ENCODE measurements around the gene TAS2R1.

The TAS2R1 gene, protein sequence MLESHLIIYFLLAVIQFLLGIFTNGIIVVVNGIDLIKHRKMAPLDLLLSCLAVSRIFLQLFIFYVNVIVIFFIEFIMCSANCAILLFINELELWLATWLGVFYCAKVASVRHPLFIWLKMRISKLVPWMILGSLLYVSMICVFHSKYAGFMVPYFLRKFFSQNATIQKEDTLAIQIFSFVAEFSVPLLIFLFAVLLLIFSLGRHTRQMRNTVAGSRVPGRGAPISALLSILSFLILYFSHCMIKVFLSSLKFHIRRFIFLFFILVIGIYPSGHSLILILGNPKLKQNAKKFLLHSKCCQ

DNA sequence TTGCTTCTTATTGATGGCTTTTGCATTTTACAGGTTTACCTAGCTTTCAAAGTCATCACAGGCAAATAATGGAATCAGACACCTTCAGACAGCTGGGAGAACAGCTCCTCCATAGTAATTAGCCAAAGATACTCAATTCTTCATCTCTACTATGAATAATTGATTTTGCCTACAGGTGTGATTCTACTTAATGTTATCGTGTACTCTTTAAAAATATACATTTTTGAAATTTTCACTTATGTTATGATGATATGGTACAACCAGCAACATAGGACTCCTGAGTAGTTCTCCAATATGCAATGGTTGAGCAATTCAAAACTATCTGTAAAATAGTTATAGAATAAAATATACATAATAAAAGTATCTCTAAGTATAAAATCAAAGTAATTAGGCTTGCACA is at the start of gene TAS2R1:
TAS2R1 (minus strand) TSS at position 101 of the 400 bp plus-strand sequence. CDS start 319 bp downstream, outside the sequence.
- no peak for DNase-seq

DNA sequence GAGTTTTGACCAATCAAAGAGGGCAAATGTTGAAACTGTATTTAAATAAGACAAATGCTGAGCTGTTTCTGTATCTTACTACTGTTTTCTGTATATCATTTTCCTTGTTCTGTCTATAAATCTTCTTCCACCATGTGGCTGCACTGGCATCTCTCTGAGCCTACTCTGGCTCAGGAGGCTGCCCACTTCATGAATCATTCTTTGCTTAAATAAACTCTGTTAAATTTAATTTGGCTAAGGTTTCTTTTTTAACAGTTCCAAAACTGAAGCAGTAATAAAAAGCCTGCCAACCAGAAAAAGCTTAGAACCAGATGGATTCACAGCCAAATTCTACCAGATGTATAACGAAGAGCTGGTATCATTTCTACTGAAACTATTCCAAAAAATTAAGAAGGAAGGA is 40.2 kb upstream of the TAS2R1 start:
- no peak for DNase-seq

DNA sequence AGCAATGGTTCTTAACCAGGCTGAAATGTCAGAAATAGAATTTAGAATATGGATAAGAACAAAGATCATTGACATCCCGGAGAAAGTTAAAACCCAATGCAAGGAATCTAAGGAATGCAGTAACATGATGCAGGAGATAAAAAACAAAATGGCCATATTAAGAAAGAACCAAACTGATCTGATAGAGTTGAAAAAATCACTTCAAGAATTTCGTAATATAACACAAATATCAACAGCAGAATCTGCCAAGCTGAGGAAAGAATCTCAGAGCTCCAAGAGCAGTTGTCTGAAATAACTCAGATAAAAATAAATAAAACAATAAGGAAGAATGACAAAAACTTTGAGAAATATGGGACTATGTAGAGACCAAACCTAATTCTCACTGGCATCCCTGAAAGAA is 37.8 kb upstream of the TAS2R1 start:
- no peak for DNase-seq

DNA sequence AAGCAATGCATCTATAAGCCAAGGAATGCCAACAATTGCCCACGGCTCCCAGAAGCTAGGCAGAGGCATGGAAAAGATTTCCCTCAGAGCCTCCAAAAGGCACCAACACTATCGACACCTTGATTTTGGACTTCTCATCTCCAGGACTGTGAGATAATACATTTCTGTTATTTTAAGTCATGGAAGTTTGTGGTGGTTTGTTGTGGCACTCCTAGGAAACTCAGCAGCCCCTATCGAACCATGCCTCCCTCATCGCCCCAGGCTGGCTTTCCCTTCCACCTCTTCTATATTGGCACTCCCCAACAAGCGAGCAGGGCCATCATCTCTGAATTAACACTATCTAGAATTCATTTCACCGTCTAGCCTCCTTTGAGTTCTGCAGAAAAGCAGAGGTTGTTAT is 33.7 kb upstream of the TAS2R1 start:
- no peak for DNase-seq

DNA sequence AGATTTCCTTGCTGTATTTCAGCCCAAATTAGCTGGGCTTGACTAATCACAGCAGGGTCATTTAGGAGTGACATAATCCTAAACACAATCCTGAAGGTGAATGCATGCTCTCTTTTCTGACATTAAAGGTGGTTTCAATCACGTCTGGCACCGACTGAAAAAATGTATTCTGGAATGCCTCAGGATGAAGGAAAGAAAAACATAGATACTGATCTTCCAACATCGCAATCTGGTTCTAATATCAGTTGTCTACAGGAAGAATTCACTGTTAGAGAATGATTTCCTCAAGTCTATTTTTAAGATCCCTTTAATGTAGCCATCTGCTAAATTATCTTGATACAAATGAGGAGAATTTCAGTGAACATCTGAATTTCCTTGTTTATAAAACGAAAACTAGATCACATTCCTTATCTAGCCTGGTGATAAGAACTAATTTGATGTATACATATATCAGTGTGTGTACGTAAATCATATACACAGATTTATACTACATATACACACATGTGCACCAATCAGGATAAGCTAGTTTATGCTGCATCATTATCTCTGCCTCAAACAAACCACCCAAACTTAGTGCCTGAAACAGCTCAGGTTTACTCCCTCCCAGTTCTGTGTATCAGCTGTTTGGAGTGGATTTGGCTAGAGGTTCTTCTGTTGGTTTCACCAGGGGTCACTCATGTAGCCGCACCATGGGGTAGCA is 31.3 kb upstream of the TAS2R1 start:
- DNase-seq, result no peak

DNA sequence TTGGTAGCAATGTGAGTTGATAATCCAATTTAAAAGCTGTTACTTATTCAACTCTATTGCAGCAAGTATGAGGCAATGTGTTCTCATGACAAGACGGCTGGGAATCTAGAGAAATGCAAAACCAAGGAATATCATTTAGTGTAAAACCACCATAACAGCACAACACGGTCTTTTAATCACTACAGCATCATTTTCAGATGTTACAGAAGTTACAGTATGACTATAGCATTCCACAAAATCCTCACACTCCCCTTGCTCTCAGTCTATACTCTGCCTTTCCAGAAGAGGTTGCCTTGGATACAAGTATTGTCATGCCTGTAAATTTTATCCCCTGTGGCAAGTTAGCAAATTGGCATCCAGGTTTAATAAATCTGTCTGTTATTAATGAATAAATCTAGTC is 28.6 kb upstream of the TAS2R1 start:
- DNase-seq, result no peak

DNA sequence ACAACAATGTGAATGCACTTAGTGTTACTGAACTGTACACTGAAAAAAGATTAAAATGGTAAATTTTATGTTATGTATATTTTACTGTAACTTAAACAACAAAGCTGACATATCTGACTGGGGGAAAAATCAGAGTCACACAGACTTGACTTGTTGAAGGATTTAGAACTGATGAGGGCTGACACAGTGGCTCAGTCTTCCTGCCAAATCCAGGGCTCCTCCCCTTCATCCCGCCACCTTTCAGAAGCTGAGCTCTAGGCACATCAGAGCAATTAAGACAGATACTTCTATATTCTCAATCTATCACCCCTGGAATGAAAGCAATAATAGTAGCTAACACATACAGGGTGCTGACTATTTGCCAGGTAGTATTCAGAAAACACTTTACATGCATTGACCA is 27.7 kb upstream of the TAS2R1 start:
- no peak for DNase-seq

DNA sequence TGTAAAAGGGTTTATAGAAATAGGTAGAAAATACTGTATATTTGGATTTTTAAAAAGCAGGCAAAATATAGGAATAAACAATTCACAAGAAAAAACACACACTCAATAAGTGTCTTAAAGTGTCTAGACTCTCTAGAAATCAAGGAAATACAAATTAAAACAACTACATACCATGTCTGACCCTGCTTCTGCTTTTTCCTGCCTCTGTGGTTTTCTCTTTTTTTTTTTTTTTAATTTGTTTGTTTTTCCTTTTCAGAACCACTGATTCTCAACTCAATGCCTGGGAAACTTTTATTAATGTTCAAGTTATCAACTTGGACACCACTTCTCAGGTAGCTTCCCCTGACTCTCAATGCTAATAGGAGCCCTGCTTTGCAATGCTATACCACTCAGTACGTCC is 25.5 kb upstream of the TAS2R1 start:
- no peak for DNase-seq

DNA sequence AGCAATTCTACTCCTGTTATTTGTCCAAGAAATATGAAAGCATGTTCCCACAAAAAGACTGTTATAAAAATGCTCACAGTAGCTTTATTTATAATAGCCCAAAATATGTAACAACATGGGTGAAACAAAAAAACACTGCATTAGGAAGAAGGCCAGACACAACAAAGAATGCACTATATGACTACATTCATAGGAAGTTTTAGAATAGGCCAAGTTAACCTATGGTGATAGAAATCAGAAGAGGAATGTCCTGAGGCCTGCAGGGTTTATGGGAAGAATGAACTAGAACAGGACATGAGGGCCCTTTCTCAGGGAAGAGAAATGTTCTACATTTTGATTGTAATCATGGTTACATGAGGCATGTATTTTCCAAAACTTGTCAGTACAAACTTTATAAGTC is 24.7 kb upstream of the TAS2R1 start:
- DNase-seq, result no peak

DNA sequence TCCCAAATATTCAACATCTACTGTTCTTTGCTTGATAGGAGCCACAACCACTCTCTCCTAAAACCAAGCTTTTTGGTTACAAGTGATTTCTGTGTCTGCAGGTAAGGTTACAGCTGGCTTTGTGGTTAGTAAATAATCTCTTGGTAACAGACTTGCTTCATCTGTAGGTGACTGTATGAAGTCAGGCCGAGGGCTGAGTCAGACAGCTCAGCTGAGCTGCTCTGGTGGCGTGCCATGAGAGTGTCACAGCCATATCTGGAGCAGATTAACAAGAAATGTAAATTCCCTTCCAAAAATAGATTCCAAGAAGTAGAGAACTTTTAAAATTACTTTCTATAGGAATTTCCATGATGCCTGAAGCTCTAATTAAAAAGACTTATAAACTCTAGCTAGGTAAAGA is 23.7 kb upstream of the TAS2R1 start:
- no peak for DNase-seq

DNA sequence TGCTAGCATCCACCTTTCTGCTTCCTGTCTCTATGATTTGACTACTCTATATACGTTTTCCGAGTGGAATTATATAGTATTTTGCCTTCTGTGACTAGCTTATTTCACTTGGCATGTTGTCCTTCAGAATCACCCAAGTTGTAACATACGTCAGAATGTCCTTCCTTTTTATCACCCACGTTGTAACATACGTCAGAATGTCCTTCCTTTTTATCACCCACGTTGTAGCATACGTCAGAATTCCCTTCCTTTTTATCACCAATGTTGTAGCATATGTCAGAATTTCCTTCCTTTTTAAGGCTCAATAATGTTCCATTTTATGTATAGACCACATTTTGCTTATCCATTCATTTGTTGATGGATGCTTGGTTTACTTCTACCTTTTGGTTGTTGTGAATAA is 22.9 kb upstream of the TAS2R1 start:
- no peak for DNase-seq

DNA sequence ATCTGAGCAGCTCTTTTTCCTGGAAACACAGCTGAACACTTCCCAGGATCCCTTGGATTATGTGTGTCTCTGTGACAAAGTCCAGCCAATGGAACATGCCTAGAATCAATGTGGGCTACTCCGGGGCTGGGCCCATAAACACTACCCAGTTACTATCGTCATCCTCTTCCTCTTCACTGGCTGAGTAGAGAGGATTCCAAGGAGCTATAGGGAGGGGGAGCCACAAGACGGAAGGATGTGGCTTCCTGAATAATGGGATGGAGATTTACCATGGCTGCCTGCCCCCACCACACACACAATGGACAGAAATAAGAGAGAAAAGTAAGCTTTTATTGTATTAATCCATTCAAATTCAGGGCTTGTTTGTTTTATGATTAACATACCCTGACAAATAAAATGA is 22.1 kb upstream of the TAS2R1 start:
- no peak for DNase-seq

DNA sequence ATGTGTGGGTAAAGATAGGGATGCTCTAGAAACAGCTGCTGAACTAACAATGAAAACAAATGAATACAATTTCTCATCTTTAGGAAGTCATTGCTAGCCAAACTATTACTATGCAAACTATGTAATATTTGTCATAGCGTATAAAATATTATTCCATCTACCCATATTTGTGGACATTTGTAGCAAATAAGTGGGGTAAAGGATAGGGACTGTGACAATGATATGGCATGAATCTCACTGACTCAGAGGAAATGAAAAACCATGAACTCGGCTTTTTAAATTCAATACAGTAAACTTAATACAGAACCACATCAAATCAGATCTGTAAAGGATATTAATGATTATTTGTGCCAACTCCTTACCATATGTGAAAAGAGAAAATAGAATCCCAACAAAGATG is 16.7 kb upstream of the TAS2R1 start:
- no peak for DNase-seq

DNA sequence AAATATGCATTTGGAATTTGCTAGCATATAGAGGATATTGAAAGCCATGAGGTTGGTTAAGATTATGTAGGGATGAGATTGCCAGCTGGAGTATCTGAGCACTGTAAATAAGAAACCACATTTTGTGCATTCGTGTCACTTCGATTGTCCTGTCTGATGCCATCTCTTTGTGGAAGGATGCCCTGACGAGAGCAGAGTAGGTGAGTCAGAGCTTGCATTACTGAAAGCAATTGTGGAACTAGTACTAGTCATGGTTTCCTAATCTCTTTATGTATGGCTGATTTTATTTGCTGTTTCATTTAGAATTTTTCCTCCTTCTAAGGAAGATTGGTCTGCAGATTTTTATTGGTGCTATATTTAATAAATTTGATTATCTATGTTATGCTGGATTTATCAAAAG is 14.5 kb upstream of the TAS2R1 start:
- DNase-seq, result no peak

DNA sequence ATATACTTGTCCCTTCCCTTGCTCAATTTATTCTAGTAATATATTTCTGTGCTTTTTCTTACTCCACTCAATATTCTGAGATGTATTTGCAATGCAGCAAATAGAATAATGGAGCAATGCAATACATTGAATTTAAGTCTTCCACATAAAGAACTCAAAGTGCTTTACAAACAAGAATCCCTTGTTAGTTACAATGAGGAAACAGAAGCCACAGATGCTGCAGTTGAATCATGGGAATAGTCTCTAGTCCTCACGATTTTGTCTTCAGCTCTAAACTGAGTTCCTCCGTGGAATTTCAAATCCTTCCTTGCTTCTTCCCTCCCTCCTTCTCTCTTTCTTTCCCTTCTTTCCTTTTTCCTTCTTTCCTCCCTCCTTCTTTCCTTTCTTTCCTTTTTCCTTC is 12.5 kb upstream of the TAS2R1 start:
- DNase-seq, result no peak

DNA sequence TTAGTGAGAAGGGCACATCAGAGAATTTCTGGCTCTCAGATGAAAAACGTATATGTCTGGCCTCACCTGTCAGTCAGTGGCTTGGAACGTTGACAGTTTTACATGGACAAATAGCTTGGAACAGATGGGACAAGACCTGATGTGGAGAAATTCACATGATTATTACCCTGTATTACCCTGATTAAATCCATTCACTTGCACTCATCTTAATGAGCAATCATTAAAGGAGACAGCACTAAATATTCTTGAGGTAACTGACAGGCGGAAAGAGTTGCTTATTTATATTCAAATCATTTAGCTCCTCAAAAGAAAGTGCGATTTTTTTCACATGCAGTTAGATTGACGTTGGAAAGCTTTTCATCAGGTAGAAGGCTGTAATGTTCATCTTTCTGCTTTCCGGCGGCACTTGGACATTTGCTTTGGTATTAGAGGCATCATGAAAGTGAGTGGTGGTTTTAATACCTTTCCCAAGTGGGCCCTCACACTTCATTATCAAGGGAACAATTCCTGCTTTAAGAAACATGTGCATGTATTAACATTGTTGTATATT is 11.7 kb upstream of the TAS2R1 start:
- DNase-seq, result no peak

DNA sequence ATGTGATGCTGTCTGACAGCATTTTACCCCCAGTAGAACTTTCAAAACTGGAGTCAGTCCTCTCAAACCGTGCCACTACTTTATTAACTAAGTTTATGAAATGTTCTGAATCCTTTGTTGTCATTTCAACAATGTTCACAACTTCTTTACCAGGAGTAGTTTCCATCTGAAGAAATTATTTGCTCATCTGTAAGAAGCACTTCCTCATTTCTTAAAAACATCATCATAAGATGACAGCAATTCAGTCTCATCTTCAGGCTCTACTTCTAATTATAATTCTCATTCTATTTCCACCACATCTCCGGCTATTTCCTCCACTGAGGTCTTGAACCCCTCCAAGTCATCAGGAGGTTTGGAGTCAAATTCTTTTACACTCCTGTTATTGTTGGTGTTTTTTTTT is 2.3 kb upstream of the TAS2R1 start:
- DNase-seq, result no peak

DNA sequence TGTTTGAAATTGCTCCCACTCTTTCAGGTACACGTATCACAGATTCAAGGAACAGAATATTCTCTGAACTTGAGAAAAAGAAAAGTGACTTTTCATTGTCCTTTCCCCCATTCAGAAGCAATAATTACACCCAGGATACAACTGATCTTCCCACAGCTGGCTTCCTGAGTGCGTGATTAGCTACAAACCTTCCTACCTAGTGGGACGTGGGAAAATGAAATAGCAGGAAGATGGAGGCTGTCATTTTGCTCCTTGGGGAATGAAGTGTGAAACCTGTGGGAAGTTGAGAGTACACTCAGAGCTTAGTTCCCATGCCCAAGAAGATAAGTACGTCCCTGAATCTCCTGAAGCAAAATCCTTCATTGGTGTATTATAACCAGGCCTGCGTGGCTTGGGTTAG is 2.6 kb downstream of the TAS2R1 start:
- DNase-seq, result no peak

DNA sequence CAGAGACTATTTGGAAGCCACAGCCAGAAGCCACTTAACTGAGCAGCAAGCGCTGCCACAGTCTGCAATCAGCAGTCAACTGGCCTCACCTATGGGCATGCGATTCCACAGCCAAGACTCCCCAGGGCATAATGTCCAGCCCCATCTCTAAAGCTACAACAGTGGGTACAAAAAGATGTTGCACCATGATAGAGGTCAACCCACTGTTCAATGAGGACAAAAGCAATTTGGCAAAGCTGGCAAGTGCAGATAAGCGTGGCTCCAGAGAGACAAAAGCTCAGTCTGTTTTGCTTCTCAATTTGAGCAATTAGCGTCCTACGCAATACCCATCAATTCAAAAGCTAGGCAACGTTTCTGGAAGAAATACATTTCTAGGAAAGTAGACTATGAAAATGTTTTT is 3.2 kb downstream of the TAS2R1 start:
- DNase-seq, result no peak

DNA sequence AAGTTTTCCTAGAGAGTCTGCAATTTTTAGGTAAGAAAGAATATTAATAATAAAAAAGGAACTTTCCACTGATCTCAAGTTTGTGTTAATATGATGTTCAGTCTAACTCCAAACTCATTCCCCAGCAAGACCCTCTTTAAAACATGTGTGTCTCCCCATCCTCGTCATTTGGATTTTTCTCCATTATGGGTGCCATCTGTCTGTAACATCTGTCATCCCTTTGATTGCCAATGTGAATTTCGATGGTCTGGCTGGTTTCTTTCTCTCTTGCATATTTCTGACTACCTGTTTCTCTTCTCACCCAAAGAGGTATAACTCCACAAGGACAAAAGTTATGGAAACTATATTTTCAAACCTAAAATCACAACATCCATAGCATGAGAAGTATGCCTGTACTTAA is 4.4 kb downstream of the TAS2R1 start:
- DNase-seq, result no peak

DNA sequence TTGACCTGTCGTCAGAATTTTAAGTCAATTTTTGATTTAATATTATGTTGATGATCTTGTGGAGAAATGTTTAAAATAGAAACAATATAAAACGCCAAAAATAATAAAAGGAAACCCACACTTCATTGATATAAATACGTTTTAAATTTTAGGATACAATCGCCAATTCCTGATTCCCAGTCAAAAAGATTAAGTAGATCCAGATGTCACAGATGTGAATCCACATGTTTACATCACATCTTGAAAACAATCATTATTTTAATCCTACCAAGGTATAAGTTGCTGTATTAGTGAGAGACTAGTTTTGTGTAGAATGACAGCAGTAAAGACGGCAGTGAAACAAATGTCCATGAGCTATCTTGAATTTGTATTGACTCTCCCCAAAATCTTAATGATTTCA is 4.9 kb downstream of the TAS2R1 start:
- no peak for DNase-seq

DNA sequence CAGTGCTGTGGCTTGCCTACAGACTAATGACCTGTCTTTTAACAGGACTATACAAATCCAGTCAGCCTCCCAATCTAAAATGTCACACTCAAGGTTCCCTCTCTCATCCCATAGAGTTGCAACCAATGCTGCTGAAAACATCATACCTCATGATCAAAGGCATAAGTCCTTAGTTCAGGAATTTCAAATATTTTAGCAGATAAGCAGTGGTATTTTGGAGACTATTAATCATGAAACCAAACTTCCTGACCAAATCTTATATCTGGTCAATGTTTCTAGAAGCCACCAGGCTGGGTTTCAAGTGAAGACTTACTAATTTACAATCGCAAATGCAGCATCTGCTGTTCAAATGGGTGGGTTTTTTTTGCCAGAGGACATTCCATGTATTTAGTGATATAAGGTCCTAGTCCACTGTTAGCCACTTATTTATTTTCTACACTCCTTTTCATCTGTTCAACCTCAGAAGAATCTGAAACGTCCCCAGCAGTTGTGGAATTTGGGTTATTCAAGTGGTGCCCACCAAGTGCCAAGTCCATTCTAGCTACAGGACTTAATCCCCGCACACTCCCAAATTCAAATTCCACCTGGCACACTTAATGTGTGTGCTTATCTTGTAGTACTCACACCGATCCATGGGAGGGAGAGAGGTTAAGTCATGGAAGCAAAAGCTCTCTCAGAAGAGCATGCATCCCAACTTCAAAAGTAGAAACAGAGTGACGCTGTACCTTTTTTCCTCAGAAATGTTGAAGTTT is 5.8 kb downstream of the TAS2R1 start:
- DNase-seq, result no peak

DNA sequence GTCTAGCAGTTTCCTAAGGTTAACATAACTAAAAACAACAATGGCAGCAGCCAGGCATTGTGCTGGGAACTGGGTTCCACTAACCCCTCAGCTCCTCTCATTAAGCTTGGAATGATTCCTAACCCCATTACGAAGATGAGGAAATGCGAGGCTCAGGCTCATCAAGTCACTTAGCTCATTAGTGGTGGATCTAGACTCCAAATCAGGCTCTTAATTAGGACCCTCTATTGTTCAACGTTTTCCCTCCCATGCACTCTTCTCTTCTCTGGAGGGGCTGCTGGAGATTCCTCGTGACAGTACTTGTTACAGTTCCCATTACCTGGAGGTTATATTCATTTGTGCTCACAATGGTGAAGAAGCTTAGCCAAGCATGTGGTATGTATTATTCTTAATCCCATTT is 6.5 kb downstream of the TAS2R1 start:
- DNase-seq, result no peak

DNA sequence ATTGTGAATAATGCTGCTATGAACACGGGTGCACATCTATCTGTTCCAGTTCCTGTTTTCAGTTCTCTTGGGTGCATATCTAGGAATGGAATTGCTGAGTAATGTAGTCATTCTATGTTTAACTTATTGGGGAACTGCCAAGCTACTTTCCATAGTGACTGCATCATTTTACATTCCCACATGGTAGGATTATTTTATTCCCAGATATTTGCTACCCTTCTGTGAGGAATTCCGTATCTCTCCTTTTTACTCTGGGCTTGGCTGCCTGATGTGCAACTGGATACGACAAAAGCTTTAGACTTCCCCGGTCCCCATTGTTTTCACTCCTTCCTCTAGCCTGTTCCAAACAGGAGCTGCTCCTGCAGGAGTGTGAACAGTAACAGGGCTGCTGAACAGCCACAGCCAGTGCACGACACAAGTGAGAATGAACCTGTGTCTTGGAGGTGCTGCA is 7.2 kb downstream of the TAS2R1 start:
- no peak for DNase-seq
